Stomach (tissue), 4 donors: ENCODE results near the gene TESPA1.

Experiments used
- CTCF ChIP-seq, 7 experiments: fragments of 450-650 bp in 4 of 7; fragments of 200-600 bp in 3 of 7; sonication (generic) in 3 of 7; IDR thresholded peaks; one replicate each; pipeline ENCODE4 v1.5.1; 2016 to 2019; ENCODE audit warnings: antibody characterized with exemption in 7 of 7, control low read depth in 2 of 7, mild to moderate bottlenecking in 1 of 7
- POLR2A ChIP-seq, 4 donors: fragments of 450-650 bp; IDR thresholded peaks; one replicate each; pipeline ENCODE4 v1.6.1; 2016; ENCODE audit warnings: antibody characterized with exemption in 4 of 4, control low read depth in 2 of 4, mild to moderate bottlenecking in 1 of 4, moderate library complexity in 1 of 4
- POLR2AphosphoS5 ChIP-seq, 3 donors: sonication (generic); formaldehyde crosslinking; IDR thresholded peaks; one replicate each; pipeline ENCODE4 v1.6.1; 2016; ENCODE audit warnings: antibody characterized with exemption in 3 of 3

GRCh38 chr12:54974279-54974678 lies 10.3 kb downstream of the TESPA1 start:
- TF ChIP-seq POLR2AphosphoS5 (IDR thresholded peaks at IDR 0.05): no peak
- no peak for TF ChIP-seq POLR2A (IDR thresholded peaks at IDR 0.05)
- TF ChIP-seq CTCF (IDR thresholded peaks at IDR 0.05): no peak
